ENCODE data around the gene ZBTB20. TPM values are rescaled to one million over a fixed set of nuclear protein-coding genes. Genes with fewer than 3 reads are reported as not detected.

The ZBTB20 gene
- total and polyA plus RNA-seq, 4 donors: 0.88 to 83.2 (median 20.4) TPM

- no peaks in the 10 kb centered on the region for H3K36me3 ChIP-seq (ENCODE audit: control insufficient read depth in 4 of 4, insufficient read depth in 3 of 4, low read depth in 1 of 4, low read length in 3 of 4)
- TF ChIP-seq GABPA (IDR thresholded peaks at IDR 0.05 in 1 of 2, conservative IDR thresholded peaks at IDR 0.05 in 1 of 2): no peak
- TF ChIP-seq ATF3 (IDR thresholded peaks at IDR 0.05): no peak
- no peak for TF ChIP-seq TAF1 (conservative IDR thresholded peaks at IDR 0.05)
- TF ChIP-seq SP1 (IDR thresholded peaks at IDR 0.05): no peak
- no peaks in the 10 kb centered on the region for H3K9me3 ChIP-seq (ENCODE audit: control insufficient read depth in 4 of 4, low read length in 3 of 4)
- no peak overlapping the region for H3K27ac ChIP-seq (ENCODE audit: low read depth in 1 of 2, low read length in 2 of 2)
- no peak overlapping the region for H3K4me3 ChIP-seq (ENCODE audit: low read depth in 1 of 3, low read length in 3 of 3)
- H3K4me1 ChIP-seq (ENCODE audit: control insufficient read depth in 4 of 4, insufficient read depth in 4 of 4, low read length in 3 of 4): peaks cover 7 to 34% (median 20%) of the 10 kb centered on the region in 4 donors
- no peak for DNase-seq (ENCODE audit: low spot score)
- no peak overlapping the region for H3K9ac ChIP-seq (ENCODE audit: low read depth in 1 of 2, low read length in 2 of 2)
- 95% methylated on average over 3 of the region's 3 CpGs for WGBS
- no peaks in the 10 kb centered on the region for H3K27me3 ChIP-seq (ENCODE audit: control insufficient read depth in 4 of 4, insufficient read depth in 4 of 4, low read length in 3 of 4)
These were observed 740.2 kb downstream of the ZBTB20 start for GRCh38 chr3:114406922-114407321.

GRCh38 chr3:114406286-114406685 lies 740.8 kb downstream of the ZBTB20 start:
- Histone ChIP-seq H3K4me1 (ENCODE audit: control insufficient read depth in 4 of 4, insufficient read depth in 4 of 4, low read length in 3 of 4) (peaks cover 7 to 39% (median 18%) of the 10 kb centered on the region in 4 donors), H3K36me3 (ENCODE audit: control insufficient read depth in 4 of 4, insufficient read depth in 3 of 4, low read depth in 1 of 4, low read length in 3 of 4) (no peaks in the 10 kb centered on the region), H3K9me3 (ENCODE audit: control insufficient read depth in 4 of 4, low read length in 3 of 4) (no peaks in the 10 kb centered on the region), H3K4me3 (ENCODE audit: low read depth in 1 of 3, low read length in 3 of 3) (no peak overlapping the region), H3K27me3 (ENCODE audit: control insufficient read depth in 4 of 4, insufficient read depth in 4 of 4, low read length in 3 of 4) (no peaks in the 10 kb centered on the region), H3K9ac (ENCODE audit: low read depth in 1 of 2, low read length in 2 of 2) (no peak overlapping the region), H3K27ac (ENCODE audit: low read depth in 1 of 2, low read length in 2 of 2) (peak overlapping the region in 1 of 2 donors; percentile 42)
- TF ChIP-seq GABPA (IDR thresholded peaks at IDR 0.05 in 1 of 2, conservative IDR thresholded peaks at IDR 0.05 in 1 of 2) (no peak), FOXA2 (IDR thresholded peaks at IDR 0.05) (no peak), MAX (IDR thresholded peaks at IDR 0.05) (no peak), HNF4A (conservative IDR thresholded peaks at IDR 0.05) (no peak), FOXA1 (IDR thresholded peaks at IDR 0.05) (no peak), RXRA (IDR thresholded peaks at IDR 0.05) (no peak), ATF3 (IDR thresholded peaks at IDR 0.05) (no peak), TAF1 (conservative IDR thresholded peaks at IDR 0.05) (no peak)
- TF ChIP-seq, protein P1, sequence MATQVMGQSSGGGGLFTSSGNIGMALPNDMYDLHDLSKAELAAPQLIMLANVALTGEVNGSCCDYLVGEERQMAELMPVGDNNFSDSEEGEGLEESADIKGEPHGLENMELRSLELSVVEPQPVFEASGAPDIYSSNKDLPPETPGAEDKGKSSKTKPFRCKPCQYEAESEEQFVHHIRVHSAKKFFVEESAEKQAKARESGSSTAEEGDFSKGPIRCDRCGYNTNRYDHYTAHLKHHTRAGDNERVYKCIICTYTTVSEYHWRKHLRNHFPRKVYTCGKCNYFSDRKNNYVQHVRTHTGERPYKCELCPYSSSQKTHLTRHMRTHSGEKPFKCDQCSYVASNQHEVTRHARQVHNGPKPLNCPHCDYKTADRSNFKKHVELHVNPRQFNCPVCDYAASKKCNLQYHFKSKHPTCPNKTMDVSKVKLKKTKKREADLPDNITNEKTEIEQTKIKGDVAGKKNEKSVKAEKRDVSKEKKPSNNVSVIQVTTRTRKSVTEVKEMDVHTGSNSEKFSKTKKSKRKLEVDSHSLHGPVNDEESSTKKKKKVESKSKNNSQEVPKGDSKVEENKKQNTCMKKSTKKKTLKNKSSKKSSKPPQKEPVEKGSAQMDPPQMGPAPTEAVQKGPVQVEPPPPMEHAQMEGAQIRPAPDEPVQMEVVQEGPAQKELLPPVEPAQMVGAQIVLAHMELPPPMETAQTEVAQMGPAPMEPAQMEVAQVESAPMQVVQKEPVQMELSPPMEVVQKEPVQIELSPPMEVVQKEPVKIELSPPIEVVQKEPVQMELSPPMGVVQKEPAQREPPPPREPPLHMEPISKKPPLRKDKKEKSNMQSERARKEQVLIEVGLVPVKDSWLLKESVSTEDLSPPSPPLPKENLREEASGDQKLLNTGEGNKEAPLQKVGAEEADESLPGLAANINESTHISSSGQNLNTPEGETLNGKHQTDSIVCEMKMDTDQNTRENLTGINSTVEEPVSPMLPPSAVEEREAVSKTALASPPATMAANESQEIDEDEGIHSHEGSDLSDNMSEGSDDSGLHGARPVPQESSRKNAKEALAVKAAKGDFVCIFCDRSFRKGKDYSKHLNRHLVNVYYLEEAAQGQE (IDR thresholded peaks at IDR 0.05): no peak
- no peak for DNase-seq (ENCODE audit: low spot score)
- WGBS: 79% methylated on average over 3 of the region's 3 CpGs

DNA sequence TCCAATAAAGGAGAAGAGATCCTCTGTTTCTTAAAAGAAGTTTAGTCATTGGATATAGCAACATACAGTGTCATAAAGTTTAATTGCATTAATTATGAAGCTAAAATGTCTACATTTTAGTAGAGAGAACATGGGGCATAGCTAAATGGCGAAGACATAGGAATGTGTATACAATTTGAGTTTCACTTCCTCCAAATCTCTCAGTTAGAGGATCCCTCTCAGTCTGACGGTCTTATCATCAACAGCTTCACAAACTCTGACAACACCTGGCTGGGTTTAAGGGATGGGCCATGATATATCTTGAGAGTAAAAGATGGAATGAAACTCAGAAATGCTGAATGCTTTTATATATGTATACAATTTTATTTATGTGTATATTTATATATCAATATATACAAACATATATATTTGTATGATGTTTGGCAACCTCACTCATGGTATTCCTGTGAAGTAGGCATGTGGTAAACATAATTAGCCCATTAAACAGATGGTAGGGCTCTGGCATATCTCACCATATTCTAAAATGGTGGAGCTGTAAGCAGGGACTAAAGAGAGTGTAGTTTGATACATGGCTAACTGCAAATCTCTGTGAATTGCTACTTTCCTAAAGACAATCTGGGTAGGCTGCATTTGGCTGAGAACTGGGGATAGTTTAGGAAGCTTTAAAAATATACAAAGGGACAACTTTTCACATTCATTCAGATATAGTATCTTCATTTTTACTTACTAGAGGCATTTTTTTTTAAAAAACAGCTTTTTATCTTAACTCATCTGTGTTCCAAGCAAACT lies 741.7 kb downstream of the ZBTB20 start:
- Histone ChIP-seq H3K9me3 (ENCODE audit: control insufficient read depth in 4 of 4, low read length in 3 of 4) (no peaks in the 10 kb centered on the region), H3K4me3 (ENCODE audit: low read depth in 1 of 3, low read length in 3 of 3) (no peak overlapping the region), H3K27ac (ENCODE audit: low read depth in 1 of 2, low read length in 2 of 2) (no peak overlapping the region), H3K4me1 (ENCODE audit: control insufficient read depth in 4 of 4, insufficient read depth in 4 of 4, low read length in 3 of 4) (peaks cover 7 to 37% (median 14%) of the 10 kb centered on the region in 4 donors), H3K9ac (ENCODE audit: low read depth in 1 of 2, low read length in 2 of 2) (no peak overlapping the region), H3K27me3 (ENCODE audit: control insufficient read depth in 4 of 4, insufficient read depth in 4 of 4, low read length in 3 of 4) (no peaks in the 10 kb centered on the region), H3K36me3 (ENCODE audit: control insufficient read depth in 4 of 4, insufficient read depth in 3 of 4, low read depth in 1 of 4, low read length in 3 of 4) (no peaks in the 10 kb centered on the region)
- 90% methylated on average over 2 of the region's 2 CpGs for WGBS
- no peak for DNase-seq (ENCODE audit: low spot score)
- TF ChIP-seq HNF4A (conservative IDR thresholded peaks at IDR 0.05) (no peak), SP1 (IDR thresholded peaks at IDR 0.05) (no peak), EGR1 (IDR thresholded peaks at IDR 0.05; ENCODE audit: low read depth in 2 of 2) (no peak), RAD21 (IDR thresholded peaks at IDR 0.05) (no peak), FOXA1 (IDR thresholded peaks at IDR 0.05) (no peak), FOXA2 (IDR thresholded peaks at IDR 0.05) (no peak), NR2F2 (IDR thresholded peaks at IDR 0.05) (no peak), CTCF (IDR thresholded peaks at IDR 0.05; ENCODE audit: low read depth, low read length, missing input control) (no peak)
- TF ChIP-seq, protein P1 (IDR thresholded peaks at IDR 0.05): no peak

Measured in liver (tissue), 9 donors.